HCT116 (cell line): ENCODE measurements around the gene ZNF154. TPM values are rescaled to one million over a fixed set of nuclear protein-coding genes. Genes with fewer than 3 reads are reported as not detected.

Experiments used
- ATAC-seq: fragments of 200-7000 bp; cut with Tn5 transposase; 2 replicates; pipeline ENCODE4 v1.9.1; 2020; ENCODE audit warnings: mild to moderate bottlenecking, moderate library complexity
- BruUV-seq: library from RNA; stranded (reverse); fragments of 400-500 nt; replicated peaks from 2 replicates; lab custom pipeline; 2021; lab: Mats Ljungman, UMichigan
- CTCF ChIA-PET: fragments of 300-600 bp; sonication (Branson Sonifier 250); formaldehyde crosslinking; loops from one replicate; lab custom pipeline; 2021; ENCODE audit warnings: antibody characterized with exemption; lab: Charles Lee
- POLR2A ChIA-PET: fragments of 300-600, 350-600 bp; sonication (Branson Sonifier 250); formaldehyde crosslinking; loops from one replicate; lab custom pipeline; 2021; ENCODE audit warnings: antibody characterized with exemption; lab: Charles Lee
- RAD21 ChIA-PET, 2 experiments: fragments of 300-600 bp; sonication (Branson Sonifier 250); formaldehyde crosslinking; loops; one replicate each; lab custom pipeline; 2023; ENCODE audit warnings: low total read pairs in 2 of 2; ENCODE audit not compliant: uncharacterized antibody in 2 of 2, unreplicated experiment in 2 of 2, low non-redundant PET in 1 of 2; lab: Charles Lee
- DNase-seq: peaks from one replicate; pipeline ENCODE4 v3.0.0-alpha.2; 2010; ENCODE audit warnings: low read depth, low spot score
- H2AFZ ChIP-seq: fragments of 200-600 bp; shearing (Covaris generic), sonication (generic); 2 replicates; pipeline ENCODE4 v1.6.1; 2017; ENCODE audit warnings: low read depth, mixed run types, mixed read lengths, antibody characterized with exemption, low read length; ENCODE audit not compliant: poor library complexity, severe bottlenecking
- H3K27ac ChIP-seq: 2 replicates; pipeline ENCODE4 v1.5.1; 2012; ENCODE audit warnings: low read depth, low read length
- H3K27me3 ChIP-seq: fragments of 200-600 bp; sonication (generic); 2 replicates; pipeline ENCODE4 v1.6.1; 2016; ENCODE audit warnings: mixed run types, low read length, mixed read lengths; ENCODE audit not compliant: insufficient read depth
- H3K36me3 ChIP-seq, 2 experiments: fragments of 200-500 bp in 1 of 2; fragments of 200-600 bp in 1 of 2; sonication (Bioruptor generic) in 1 of 2; sonication (generic) in 1 of 2; 2 replicates each; pipeline versions ENCODE4 v1.5.1 to v1.6.1; 2014 to 2016; ENCODE audit warnings: low read length in 2 of 2, inconsistent platforms in 1 of 2, mixed read lengths in 1 of 2, mixed run types in 1 of 2; ENCODE audit not compliant: insufficient read depth in 2 of 2, control insufficient read depth in 1 of 2
- H3K4me1 ChIP-seq, 2 experiments: fragments of 200-600 bp in 1 of 2; sonication (generic) in 1 of 2; 2 replicates each; pipeline versions ENCODE4 v1.5.1 to v1.6.1; 2012 to 2017; ENCODE audit warnings: low read length in 2 of 2, inconsistent platforms in 1 of 2, mild to moderate bottlenecking in 1 of 2, mixed read lengths in 1 of 2, mixed run types in 1 of 2, moderate library complexity in 1 of 2; ENCODE audit not compliant: insufficient read depth in 2 of 2, control insufficient read depth in 1 of 2
- H3K4me2 ChIP-seq: fragments of 200-600 bp; sonication (generic); 2 replicates; pipeline ENCODE4 v1.6.1; 2017; ENCODE audit warnings: mixed run types, low read length, mixed read lengths
- H3K4me3 ChIP-seq, 2 experiments: fragments of 200-600 bp in 1 of 2; sonication (generic) in 1 of 2; replicated peaks in 1 of 2; 2 replicates each; pipeline ENCODE4 v1.5.1; 2011 to 2016; ENCODE audit warnings: low read length in 2 of 2, control low read depth in 1 of 2, low read depth in 1 of 2, mild to moderate bottlenecking in 1 of 2, mixed read lengths in 1 of 2, mixed run types in 1 of 2
- H3K79me2 ChIP-seq: fragments of 200-600 bp; sonication (generic); 2 replicates; pipeline ENCODE4 v1.6.1; 2017; ENCODE audit warnings: mild to moderate bottlenecking, mixed run types, low read length, moderate library complexity, mixed read lengths; ENCODE audit not compliant: insufficient read depth
- H3K9ac ChIP-seq: fragments of 200-600 bp; sonication (generic); 2 replicates; pipeline ENCODE4 v1.6.1; 2016; ENCODE audit warnings: low read length, mixed read lengths
- H3K9me2 ChIP-seq: fragments of 200-600 bp; sonication (generic), shearing (Covaris generic); 2 replicates; pipeline ENCODE4 v1.6.1; 2017; ENCODE audit warnings: mixed run types, mild to moderate bottlenecking, moderate library complexity; ENCODE audit not compliant: insufficient read depth
- H3K9me3 ChIP-seq, 2 experiments: fragments of 200-500 bp in 1 of 2; fragments of 200-600 bp in 1 of 2; sonication (Bioruptor generic) in 1 of 2; sonication (generic) in 1 of 2; 2 replicates each; pipeline ENCODE4 v1.6.1; 2014 to 2017; ENCODE audit warnings: low read length in 2 of 2, mixed read lengths in 2 of 2, inconsistent platforms in 1 of 2, low read depth in 1 of 2, mild to moderate bottlenecking in 1 of 2, mixed run types in 1 of 2, moderate library complexity in 1 of 2; ENCODE audit not compliant: control insufficient read depth in 1 of 2, insufficient read depth in 1 of 2
- H4K20me1 ChIP-seq: fragments of 200-600 bp; sonication (generic), shearing (Covaris generic); 2 replicates; pipeline ENCODE4 v1.6.1; 2017; ENCODE audit warnings: mixed run types, mild to moderate bottlenecking, moderate library complexity; ENCODE audit not compliant: insufficient read depth
- CBX3 ChIP-seq: IDR thresholded peaks from 2 replicates; pipeline ENCODE4 v1.6.1; 2012; ENCODE audit warnings: low read depth
- CTCF ChIP-seq, 3 experiments: fragments of 200-600 bp in 1 of 3; sonication (generic) in 1 of 3; IDR thresholded peaks in 2 of 3; conservative IDR thresholded peaks in 1 of 3; 2 replicates each; pipeline ENCODE4 v1.5.1; 2012 to 2017; ENCODE audit warnings: low read depth in 2 of 3, low read length in 2 of 3, antibody characterized with exemption in 1 of 3, borderline replicate concordance in 1 of 3, control low read depth in 1 of 3, mild to moderate bottlenecking in 1 of 3, mixed read lengths in 1 of 3, mixed run types in 1 of 3, moderate library complexity in 1 of 3; ENCODE audit not compliant: insufficient read depth in 1 of 3
- EGR1 ChIP-seq: IDR thresholded peaks from 2 replicates; pipeline ENCODE4 v1.6.1; 2012; ENCODE audit warnings: low read depth
- ELF1 ChIP-seq: IDR thresholded peaks from 2 replicates; pipeline ENCODE4 v1.6.1; 2012; ENCODE audit warnings: low read depth, borderline replicate concordance
- FOSL1 ChIP-seq: IDR thresholded peaks from 2 replicates; pipeline ENCODE4 v1.6.1; 2012; ENCODE audit warnings: low read depth
- POLR2A ChIP-seq: IDR thresholded peaks from 2 replicates; pipeline ENCODE4 v1.7.0; 2011; ENCODE audit warnings: borderline replicate concordance; ENCODE audit not compliant: insufficient read depth, insufficient read length; ENCODE audit errors: extremely low read depth
- ZFX ChIP-seq: fragments of 450-650 bp; IDR thresholded peaks from 2 replicates; pipeline ENCODE4 v1.6.1; 2017
- intact Hi-C: fragments of 100-400 bp; cut with micrococcal nuclease; formaldehyde crosslinking; loops from 2 replicates; pipeline ENCODE4 v1.10.0; 2022
- total RNA-seq: library from RNA; stranded (reverse); gene quantifications from one replicate; pipeline ENCODE4 v1.2.1, GENCODE V29; 2021; ENCODE audit not compliant: unreplicated experiment
- TF ChIP-seq, protein P1 (sequence below): IDR thresholded peaks from 2 replicates; pipeline ENCODE4 v1.6.1; 2012

The ZNF154 gene
- total RNA-seq, 1 experiment from 2014 or later, result 0.10 TPM

DNA sequence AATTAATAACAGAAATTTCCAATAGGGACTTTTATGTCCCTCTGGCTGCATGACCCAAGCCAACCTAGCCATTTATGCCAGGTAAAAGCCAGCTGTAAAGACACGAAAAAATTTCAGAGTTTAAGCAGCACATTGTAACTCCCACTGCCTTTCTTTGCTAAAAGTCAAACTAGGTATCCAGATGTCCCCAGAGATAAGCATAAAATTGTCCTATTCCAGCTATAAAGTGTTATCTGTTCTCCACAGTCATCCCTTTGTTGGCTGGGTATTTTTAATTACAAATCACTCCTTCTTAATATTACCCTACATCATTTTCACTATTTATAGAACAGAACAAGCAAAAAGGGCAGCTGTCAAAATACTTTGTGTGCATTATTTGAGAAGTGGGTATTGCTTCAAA lies 3.2 kb upstream of the ZNF154 start:
- no TSS peak for BruUV-seq
- Histone ChIP-seq H3K36me3 (no peaks in the 10 kb centered on the region), H4K20me1 (no peaks in the 10 kb centered on the region), H3K4me1 (no peaks in the 10 kb centered on the region), H3K4me2 (no peak overlapping the region), H3K9me3 (peaks cover under 1 to 3% of the 10 kb centered on the region in 2 experiments; a peak in 2 of 4 replicates), H3K27ac (no peak overlapping the region), H3K79me2 (no peaks in the 10 kb centered on the region), H3K4me3 (no peak overlapping the region), H3K27me3 (no peaks in the 10 kb centered on the region), H3K9me2 (no peaks in the 10 kb centered on the region), H2AFZ (no peak overlapping the region), H3K9ac (no peak overlapping the region)
- POLR2A ChIA-PET, result no interaction called here
- no peak for DNase-seq
- CTCF ChIA-PET, result no interaction called here
- intact Hi-C loops, result no loop called here
- TF ChIP-seq POLR2A, result no peak
- RAD21 ChIA-PET, result no interaction called here
- ATAC-seq, result no peak

DNA sequence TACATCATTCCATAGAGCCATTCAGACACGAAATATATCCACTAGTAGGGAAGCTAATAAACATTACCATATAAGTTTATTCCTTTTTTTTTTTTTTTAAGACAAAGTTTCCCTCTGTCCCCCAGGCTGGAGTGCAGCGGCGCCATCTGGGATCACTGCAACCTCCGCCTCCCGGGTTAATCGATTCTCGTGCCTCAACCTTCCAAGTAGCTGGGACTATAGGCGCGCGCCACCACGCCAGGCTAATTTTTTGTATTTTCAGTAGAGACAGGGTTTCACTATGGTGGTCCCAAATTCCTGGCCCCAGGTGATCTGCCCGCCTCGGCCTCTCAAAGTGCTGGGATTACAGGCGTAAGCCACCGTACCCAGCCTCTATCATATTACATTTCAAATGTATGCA lies 612 bp upstream of the ZNF154 start:
- ATAC-seq (no peak), DNase-seq (no peak)
- Histone ChIP-seq H3K9ac (no peak overlapping the region), H3K9me2 (no peaks in the 10 kb centered on the region), H4K20me1 (no peaks in the 10 kb centered on the region), H3K36me3 (no peaks in the 10 kb centered on the region), H3K27me3 (no peaks in the 10 kb centered on the region), H3K79me2 (no peaks in the 10 kb centered on the region), H2AFZ (no peak overlapping the region), H3K27ac (no peak overlapping the region), H3K4me1 (no peaks in the 10 kb centered on the region), H3K4me2 (no peak overlapping the region), H3K9me3 (peaks cover 0 to 14% of the 10 kb centered on the region in 2 experiments; a peak in 1 of 4 replicates), H3K4me3 (no peak overlapping the region)
- ChIA-PET CTCF (no interaction called here), RAD21 (no interaction called here), POLR2A (no interaction called here)
- TF ChIP-seq CBX3, result no peak
- TF ChIP-seq EGR1, result no peak
- no TSS peak for BruUV-seq
- intact Hi-C loops, result no loop called here

DNA sequence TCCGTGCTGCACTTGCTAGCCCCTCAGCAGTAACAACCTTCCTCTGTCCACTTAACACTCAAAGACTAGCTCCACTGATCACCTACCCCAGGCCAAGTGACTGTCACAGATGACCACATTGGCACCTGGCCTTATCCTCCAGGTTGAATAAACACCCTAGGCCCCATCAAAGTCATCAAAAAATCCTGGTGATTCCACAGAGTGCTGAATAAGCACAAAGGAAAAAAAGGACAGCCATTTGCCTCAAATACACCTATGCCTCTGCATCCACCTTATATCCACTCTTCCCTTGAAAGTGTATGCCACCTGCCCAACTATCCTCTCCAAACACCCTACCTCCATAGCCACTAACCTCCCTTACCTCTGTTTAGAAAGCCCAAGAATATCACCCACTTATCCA lies 2.7 kb downstream of the ZNF154 start:
- intact Hi-C loops, result no loop called here
- H3K4me2 ChIP-seq, result no peak overlapping the region
- no peak overlapping the region for H2AFZ ChIP-seq
- no peaks in the 10 kb centered on the region for H3K4me1 ChIP-seq
- H3K27ac ChIP-seq, result no peak overlapping the region
- no peaks in the 10 kb centered on the region for H4K20me1 ChIP-seq
- POLR2A ChIA-PET, result no interaction called here
- H3K36me3 ChIP-seq, result no peaks in the 10 kb centered on the region
- no peaks in the 10 kb centered on the region for H3K79me2 ChIP-seq
- H3K9me2 ChIP-seq, result no peaks in the 10 kb centered on the region
- no peak overlapping the region for H3K4me3 ChIP-seq
- no peaks in the 10 kb centered on the region for H3K27me3 ChIP-seq
- no TSS peak for BruUV-seq
- H3K9me3 ChIP-seq, result peaks cover 9 to 24% of the 10 kb centered on the region in 2 experiments; a peak in 2 of 4 replicates
- no peak for DNase-seq
- TF ChIP-seq ZFX (no peak), FOSL1 (no peak), ELF1 (no peak), CTCF (IDR thresholded peaks at IDR 0.05 in 2 of 3, conservative IDR thresholded peaks at IDR 0.05 in 1 of 3; ENCODE audit: borderline replicate concordance in 1 of 3, insufficient read depth in 1 of 3, low read depth in 2 of 3, low read length in 2 of 3) (no peak)
- TF ChIP-seq, protein P1, sequence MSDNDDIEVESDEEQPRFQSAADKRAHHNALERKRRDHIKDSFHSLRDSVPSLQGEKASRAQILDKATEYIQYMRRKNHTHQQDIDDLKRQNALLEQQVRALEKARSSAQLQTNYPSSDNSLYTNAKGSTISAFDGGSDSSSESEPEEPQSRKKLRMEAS, result no peak
- RAD21 ChIA-PET, result no interaction called here
- no peak overlapping the region for H3K9ac ChIP-seq
- CTCF ChIA-PET, result no interaction called here
- no peak for ATAC-seq
